ENCODE results near the gene ATP5F1E.
A peak's percentile ranks its signal among the peaks of the same experiment; 100 is the strongest.

The ATP5F1E gene

DNA sequence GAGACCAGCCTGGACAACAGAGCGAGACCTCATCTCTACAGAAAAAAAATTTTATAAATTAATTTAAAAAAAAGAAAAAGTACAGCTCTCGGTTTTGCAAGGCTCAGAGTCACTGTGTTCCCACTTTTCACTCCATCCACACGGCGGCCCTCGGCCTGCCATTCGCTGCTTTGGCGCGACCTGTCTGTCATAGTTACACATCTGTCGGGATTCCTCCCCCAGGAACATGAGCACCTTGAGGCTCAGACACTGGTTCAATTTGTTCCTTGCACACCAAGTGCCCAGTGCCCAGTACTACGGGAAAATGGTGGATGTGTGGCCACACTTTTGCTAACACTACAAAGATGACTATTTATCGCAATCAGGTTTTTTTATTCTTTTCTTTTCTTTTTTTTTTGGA, 33.5 kb downstream of the ATP5F1E start:
- TF ChIP-seq CTCF (conservative IDR thresholded peaks at IDR 0.05) = no peak
- no peak overlapping the region for H3K27ac ChIP-seq

DNA sequence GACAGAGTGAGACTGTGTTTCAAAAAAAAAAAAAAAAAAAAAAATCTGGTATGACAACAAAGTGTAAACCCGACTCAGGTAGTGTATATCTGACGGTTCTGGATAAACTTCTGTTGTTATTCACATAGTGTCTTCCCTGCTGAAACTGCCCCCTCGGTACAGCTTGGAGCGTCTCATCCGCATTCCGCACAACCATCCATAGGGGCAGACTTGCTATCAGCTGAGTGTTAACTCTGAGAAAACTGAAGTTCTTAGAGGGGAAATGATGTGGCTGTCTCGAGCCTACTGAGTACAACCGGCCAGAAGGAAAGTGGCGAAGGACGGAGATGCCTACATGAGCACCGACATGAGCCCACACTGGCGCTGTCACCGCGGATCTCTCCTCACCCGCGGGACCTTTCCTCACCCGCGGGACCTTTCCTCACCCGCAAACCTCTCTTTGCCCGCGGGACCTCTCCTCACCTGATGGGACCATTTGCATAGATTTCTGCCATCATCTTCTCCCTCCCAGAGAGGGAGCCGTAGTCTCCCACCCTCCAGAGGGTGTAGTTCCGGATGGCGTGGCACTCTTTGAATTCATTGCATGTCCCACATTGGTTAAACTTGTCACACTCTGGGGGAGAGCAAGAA, 34.9 kb downstream of the ATP5F1E start:
- no peak for TF ChIP-seq CTCF (conservative IDR thresholded peaks at IDR 0.05)
- H3K27ac ChIP-seq = no peak overlapping the region

DNA sequence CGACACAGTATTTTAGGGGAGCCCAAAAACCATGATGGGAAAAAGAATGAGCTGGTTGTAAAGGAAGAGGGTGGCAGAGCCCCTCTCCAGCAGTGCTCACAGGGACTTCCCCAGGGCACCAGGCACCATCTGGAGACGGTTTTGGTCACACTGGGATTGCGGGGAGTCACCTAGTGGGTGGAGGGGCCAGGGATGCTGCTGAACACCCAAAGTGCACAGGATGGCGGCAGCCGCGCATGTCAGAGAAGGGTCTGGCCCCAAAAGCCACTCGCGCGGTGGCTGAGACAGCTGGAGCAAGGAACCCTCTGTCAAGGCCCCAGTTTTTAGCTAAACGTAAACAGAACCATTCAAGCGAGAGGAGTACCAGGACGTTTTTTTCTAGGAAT, 35.9 kb downstream of the ATP5F1E start:
- TF ChIP-seq CTCF (conservative IDR thresholded peaks at IDR 0.05) = no peak
- H3K27ac ChIP-seq = peak overlapping the region; percentile 45

DNA sequence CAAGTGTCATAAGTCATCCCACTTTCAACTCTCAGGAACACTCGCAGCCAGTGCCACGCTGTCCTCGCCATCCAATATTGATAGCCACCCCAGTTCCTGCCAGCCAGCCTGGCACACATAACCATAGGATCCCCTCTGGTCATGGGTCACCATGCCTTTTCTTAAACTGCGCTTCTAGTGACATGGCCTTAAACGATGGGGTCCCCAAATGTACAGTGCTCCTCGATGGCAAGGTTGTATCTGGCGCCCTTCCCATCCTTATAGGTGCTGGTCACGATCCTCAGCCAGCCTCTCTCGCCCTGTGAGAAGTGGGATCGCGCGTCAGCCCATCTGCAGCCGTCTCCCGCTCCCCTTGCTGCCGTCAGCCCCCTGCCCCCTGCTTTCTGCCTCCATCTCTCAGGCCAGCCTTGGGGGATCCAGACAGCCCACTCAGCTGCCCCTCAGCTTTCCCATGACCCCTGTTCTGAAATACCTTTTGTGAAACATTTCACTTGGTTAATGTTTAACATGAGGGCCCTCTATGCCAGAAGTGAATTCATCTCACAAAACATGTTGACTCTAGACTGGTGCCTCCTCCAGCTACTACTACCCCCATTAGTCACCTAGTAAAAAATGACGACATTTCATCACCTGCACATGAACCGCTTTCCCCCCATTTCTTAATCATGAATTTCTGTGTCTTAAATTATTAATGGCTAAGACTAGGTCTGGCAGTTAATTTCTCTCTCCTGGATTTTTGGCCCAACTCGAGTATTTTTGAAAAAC, 36.5 kb downstream of the ATP5F1E start:
- H3K27ac ChIP-seq = peak overlapping the region; percentile 45

DNA sequence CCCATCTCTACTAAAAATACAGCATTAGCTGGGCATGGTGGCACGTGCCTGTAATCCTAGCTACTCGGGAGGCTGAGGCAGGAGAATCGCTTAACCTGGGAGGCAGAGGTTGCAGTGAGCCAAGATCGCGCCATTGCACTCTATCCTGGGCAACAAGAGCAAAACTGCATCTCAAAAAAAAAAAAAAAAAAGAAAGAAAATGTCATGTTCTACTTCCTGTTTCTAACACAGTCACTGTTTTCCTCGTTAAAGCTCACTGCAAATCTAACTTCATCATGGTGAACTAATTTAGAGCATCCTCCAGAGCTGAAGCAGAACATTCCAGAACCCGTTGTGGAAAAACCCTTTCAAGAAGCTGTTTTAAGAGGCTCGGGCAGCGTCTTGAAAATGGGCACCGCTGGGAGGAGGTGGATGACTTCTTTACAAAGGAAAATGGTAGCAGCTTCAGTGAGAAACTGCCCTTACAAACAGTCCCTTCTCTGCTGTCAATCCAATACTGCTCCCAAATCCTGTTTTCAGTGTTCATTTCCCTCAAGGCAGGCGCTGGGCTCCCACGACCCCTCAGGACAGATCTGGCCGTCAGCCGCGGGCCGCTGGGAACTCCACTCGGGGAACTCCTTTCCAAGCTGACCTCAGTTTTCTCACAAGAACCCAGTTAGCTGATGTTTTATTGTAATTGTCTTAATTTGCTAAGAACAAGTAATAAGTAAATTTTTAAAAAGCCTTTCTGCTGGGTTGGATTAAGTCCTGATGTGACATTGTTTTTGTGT, 37.6 kb downstream of the ATP5F1E start:
- TF ChIP-seq CTCF (conservative IDR thresholded peaks at IDR 0.05) = no peak
- peak overlapping the region; percentile 10; the same call in 1 of the 2 replicates for H3K27ac ChIP-seq

More for the DNA sequence above, 36.5 kb downstream of the ATP5F1E start:
- no peak for TF ChIP-seq CTCF (conservative IDR thresholded peaks at IDR 0.05)

DNA sequence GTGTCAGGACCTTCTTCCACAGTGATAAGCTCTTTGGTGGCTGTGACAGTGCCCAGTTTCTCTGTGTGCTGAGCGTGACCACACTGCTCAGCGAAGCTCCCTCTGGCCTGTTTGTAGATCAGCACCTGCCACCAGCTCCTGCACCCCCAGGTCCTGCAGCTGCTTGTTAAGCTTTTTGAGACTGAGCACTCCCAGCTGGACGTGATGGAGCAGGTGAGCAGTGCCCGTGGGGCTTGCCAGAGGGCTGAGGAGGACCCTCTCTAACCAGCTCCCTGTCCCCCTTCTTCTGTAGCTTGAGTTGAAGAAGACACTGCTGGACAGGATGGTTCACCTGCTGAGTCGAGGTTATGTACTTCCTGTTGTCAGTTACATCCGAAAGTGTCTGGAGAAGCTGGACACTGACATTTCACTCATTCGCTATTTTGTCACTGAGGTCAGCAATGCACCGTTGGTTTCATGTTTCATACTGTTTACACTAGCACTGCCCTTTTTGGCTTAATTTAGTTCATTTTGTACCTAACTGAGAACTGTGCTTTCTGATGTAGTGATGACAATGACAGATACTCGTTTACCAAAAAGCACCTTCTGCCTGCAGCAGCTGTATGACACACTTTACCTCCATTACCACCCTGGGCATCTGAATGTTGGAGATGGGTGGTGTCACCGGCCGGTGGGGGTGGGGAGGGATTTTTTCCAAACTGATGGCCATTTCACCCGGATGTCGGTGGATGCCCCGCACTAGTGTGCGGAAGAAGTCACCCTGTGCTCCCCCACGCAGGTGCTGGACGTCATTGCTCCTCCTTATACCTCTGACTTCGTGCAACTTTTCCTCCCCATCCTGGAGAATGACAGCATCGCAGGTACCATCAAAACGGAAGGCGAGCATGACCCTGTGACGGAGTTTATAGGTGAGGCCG, 38.5 kb downstream of the ATP5F1E start:
- TF ChIP-seq CTCF (conservative IDR thresholded peaks at IDR 0.05) = no peak
- no peak overlapping the region; the same call in 1 of the 2 replicates for H3K27ac ChIP-seq
